Breast epithelium (tissue), 3 donors: Measurements from ENCODE around the gene PYDC2.

ENCODE experiments used
- POLR2A ChIP-seq: fragments of 450-650 bp; IDR thresholded peaks from one replicate; pipeline ENCODE4 v1.6.1; 2016; ENCODE audit warnings: antibody characterized with exemption, mild to moderate bottlenecking, moderate library complexity
- TF ChIP-seq, protein P1 (sequence below), 3 donors: fragments of 450-650 bp; IDR thresholded peaks; one replicate each; pipeline ENCODE4 v1.5.1; 2016 to 2017; ENCODE audit warnings: antibody characterized with exemption in 3 of 3, mild to moderate bottlenecking in 3 of 3, moderate library complexity in 3 of 3

DNA sequence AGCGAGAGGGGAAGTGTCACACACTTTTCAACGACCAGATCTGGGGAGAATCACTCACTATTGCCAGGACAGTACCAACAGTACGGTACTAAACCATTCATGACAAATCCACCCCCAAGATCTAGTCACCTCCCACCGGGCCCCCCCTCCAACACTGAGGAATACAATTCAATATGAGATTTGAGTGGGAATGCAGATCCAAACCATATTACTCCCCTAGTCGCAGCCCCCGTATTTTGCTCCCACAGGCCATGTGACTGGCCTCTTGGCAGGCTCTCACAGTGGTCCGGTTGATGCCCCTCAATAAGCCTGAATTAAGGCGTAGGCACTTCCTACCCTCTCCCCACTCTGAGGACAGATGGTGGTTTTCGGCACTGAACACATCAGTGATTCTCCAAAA lies 45.4 kb upstream of the PYDC2 start:
- no peak for TF ChIP-seq POLR2A
- TF ChIP-seq, protein P1, sequence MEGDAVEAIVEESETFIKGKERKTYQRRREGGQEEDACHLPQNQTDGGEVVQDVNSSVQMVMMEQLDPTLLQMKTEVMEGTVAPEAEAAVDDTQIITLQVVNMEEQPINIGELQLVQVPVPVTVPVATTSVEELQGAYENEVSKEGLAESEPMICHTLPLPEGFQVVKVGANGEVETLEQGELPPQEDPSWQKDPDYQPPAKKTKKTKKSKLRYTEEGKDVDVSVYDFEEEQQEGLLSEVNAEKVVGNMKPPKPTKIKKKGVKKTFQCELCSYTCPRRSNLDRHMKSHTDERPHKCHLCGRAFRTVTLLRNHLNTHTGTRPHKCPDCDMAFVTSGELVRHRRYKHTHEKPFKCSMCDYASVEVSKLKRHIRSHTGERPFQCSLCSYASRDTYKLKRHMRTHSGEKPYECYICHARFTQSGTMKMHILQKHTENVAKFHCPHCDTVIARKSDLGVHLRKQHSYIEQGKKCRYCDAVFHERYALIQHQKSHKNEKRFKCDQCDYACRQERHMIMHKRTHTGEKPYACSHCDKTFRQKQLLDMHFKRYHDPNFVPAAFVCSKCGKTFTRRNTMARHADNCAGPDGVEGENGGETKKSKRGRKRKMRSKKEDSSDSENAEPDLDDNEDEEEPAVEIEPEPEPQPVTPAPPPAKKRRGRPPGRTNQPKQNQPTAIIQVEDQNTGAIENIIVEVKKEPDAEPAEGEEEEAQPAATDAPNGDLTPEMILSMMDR (IDR thresholded peaks at IDR 0.05) = no peak
